ENCODE data around the gene DCTN5. TPM values are rescaled to one million over a fixed set of nuclear protein-coding genes. Genes with fewer than 3 reads are reported as not detected.

DCTN5 gene
- polyA plus RNA-seq, 1 of the 3 experiments (the other 2 are of a cell fraction): 45.6 TPM

GRCh38 chr16:23724096-23724784, 83.0 kb downstream of the DCTN5 start:
- no peak overlapping the region for H3K4me2 ChIP-seq
- no peak overlapping the region for H3K9ac ChIP-seq
- no peaks in the 10 kb centered on the region for H3K27me3 ChIP-seq (ENCODE audit: insufficient read depth)
- POLR2A ChIA-PET: no interaction called here
- TF ChIP-seq FOSL2 (IDR thresholded peaks at IDR 0.05; ENCODE audit: borderline replicate concordance, low read depth) (no peak), EZH2phosphoT487 (IDR thresholded peaks at IDR 0.05; ENCODE audit: borderline replicate concordance, low read depth) (no peak), EP300 (IDR thresholded peaks at IDR 0.05; ENCODE audit: borderline replicate concordance in 1 of 2, low read depth in 1 of 2, low read length in 1 of 2) (no peak), TEAD4 (IDR thresholded peaks at IDR 0.05; ENCODE audit: borderline replicate concordance, insufficient read depth) (no peak), JUND (IDR thresholded peaks at IDR 0.05) (no peak), RCOR1 (IDR thresholded peaks at IDR 0.05; ENCODE audit: low read length) (no peak), POLR2AphosphoS5 (IDR thresholded peaks at IDR 0.05; ENCODE audit: low read depth, low read length) (no peak), RXRA (IDR thresholded peaks at IDR 0.05; ENCODE audit: borderline replicate concordance, low read depth) (no peak), TCF12 (IDR thresholded peaks at IDR 0.05) (no peak), NRF1 (IDR thresholded peaks at IDR 0.05; ENCODE audit: low read depth, low read length) (no peak), RFX5 (IDR thresholded peaks at IDR 0.05; ENCODE audit: low read length) (no peak), NFIC (IDR thresholded peaks at IDR 0.05; ENCODE audit: borderline replicate concordance) (no peak)
- no peaks in the 10 kb centered on the region for H3K9me2 ChIP-seq
- no peaks in the 10 kb centered on the region for H3K4me1 ChIP-seq (ENCODE audit: control insufficient read depth in 1 of 2, insufficient read depth in 2 of 2, low read depth in 1 of 2, low read length in 1 of 2)
- H3F3A ChIP-seq (replicated peaks; ENCODE audit: insufficient read depth): no peaks in the 10 kb centered on the region
- no peaks in the 10 kb centered on the region for H4K20me1 ChIP-seq (ENCODE audit: insufficient read depth)
- H3K36me3 ChIP-seq (replicated peaks in 1 of 2; ENCODE audit: control insufficient read depth in 1 of 2, insufficient read depth in 2 of 2, low read length in 1 of 2): no peaks in the 10 kb centered on the region
- 43% methylated on average over 8 of the region's 8 CpGs for WGBS (ENCODE audit: low lambda C conversion rate)
- H2AFZ ChIP-seq (ENCODE audit: low read depth): no peak overlapping the region
- H3K4me3 ChIP-seq (ENCODE audit: low read depth in 2 of 2, low read length in 1 of 2): no peak overlapping the region
- CTCF ChIA-PET: interaction anchor here (0.6 to 1.1 kb wide), 2 partner anchors 70 to 317 kb away, joined by 3 read pairs; no protein-coding TSS in a partner anchor
- no peak for DNase-seq
- H3K9me3 ChIP-seq: no peaks in the 10 kb centered on the region
- no peaks in the 10 kb centered on the region for H3K79me2 ChIP-seq (ENCODE audit: insufficient read depth)
- H3K27ac ChIP-seq (ENCODE audit: low read depth in 2 of 2, low read length in 1 of 2): no peak overlapping the region

- WGBS (ENCODE audit: low lambda C conversion rate): 21% methylated on average over 3 of the region's 3 CpGs
- Histone ChIP-seq H3K9me2 (no peaks in the 10 kb centered on the region), H2AFZ (ENCODE audit: low read depth) (no peak overlapping the region), H3K4me1 (ENCODE audit: control insufficient read depth in 1 of 2, insufficient read depth in 2 of 2, low read depth in 1 of 2, low read length in 1 of 2) (no peaks in the 10 kb centered on the region), H3K36me3 (replicated peaks in 1 of 2; ENCODE audit: control insufficient read depth in 1 of 2, insufficient read depth in 2 of 2, low read length in 1 of 2) (no peaks in the 10 kb centered on the region), H3K9ac (no peak overlapping the region), H3K4me2 (no peak overlapping the region), H3K4me3 (ENCODE audit: low read depth in 2 of 2, low read length in 1 of 2) (no peak overlapping the region), H3K27ac (ENCODE audit: low read depth in 2 of 2, low read length in 1 of 2) (no peak overlapping the region), H3F3A (replicated peaks; ENCODE audit: insufficient read depth) (no peaks in the 10 kb centered on the region), H3K9me3 (no peaks in the 10 kb centered on the region), H4K20me1 (ENCODE audit: insufficient read depth) (no peaks in the 10 kb centered on the region), H3K27me3 (ENCODE audit: insufficient read depth) (no peaks in the 10 kb centered on the region), H3K79me2 (ENCODE audit: insufficient read depth) (no peaks in the 10 kb centered on the region)
- ChIA-PET CTCF (no interaction called here), POLR2A (no interaction called here)
- no peak for DNase-seq
- TF ChIP-seq MXI1 (IDR thresholded peaks at IDR 0.05; ENCODE audit: low read depth, low read length): no peak
- no peak for TF ChIP-seq CTCF (IDR thresholded peaks at IDR 0.05)
- TF ChIP-seq ELF1 (IDR thresholded peaks at IDR 0.05): no peak
- TF ChIP-seq TAF1 (IDR thresholded peaks at IDR 0.05; ENCODE audit: borderline replicate concordance, low read depth, low read length): no peak
- TF ChIP-seq ZBTB33 (IDR thresholded peaks at IDR 0.05; ENCODE audit: borderline replicate concordance, low read depth): no peak
- TF ChIP-seq FOXJ3 (CRISPR knock-in tag; IDR thresholded peaks at IDR 0.05): no peak
- no peak for TF ChIP-seq RFX5 (IDR thresholded peaks at IDR 0.05; ENCODE audit: low read length)
- TF ChIP-seq TCF12 (IDR thresholded peaks at IDR 0.05): no peak
- TF ChIP-seq MEF2A (IDR thresholded peaks at IDR 0.05; ENCODE audit: borderline replicate concordance, low read depth): no peak
- TF ChIP-seq YY1 (IDR thresholded peaks at IDR 0.05; ENCODE audit: low read depth): no peak
- TF ChIP-seq TEAD4 (IDR thresholded peaks at IDR 0.05; ENCODE audit: borderline replicate concordance, insufficient read depth): no peak
- TF ChIP-seq RXRA (IDR thresholded peaks at IDR 0.05; ENCODE audit: borderline replicate concordance, low read depth): no peak
- no peak for TF ChIP-seq FOXM1 (IDR thresholded peaks at IDR 0.05; ENCODE audit: low read depth)
- no peak for TF ChIP-seq FOSL2 (IDR thresholded peaks at IDR 0.05; ENCODE audit: borderline replicate concordance, low read depth)
- no peak for TF ChIP-seq RCOR1 (IDR thresholded peaks at IDR 0.05; ENCODE audit: low read length)
- no peak for TF ChIP-seq GABPA (IDR thresholded peaks at IDR 0.05; ENCODE audit: low read depth)
- TF ChIP-seq NFIC (IDR thresholded peaks at IDR 0.05; ENCODE audit: borderline replicate concordance): no peak
These were observed 83.5 kb downstream of the DCTN5 start for GRCh38 chr16:23724785-23725131.

Measured in SK-N-SH (cell line).